HCT116 (cell line): Measurements from ENCODE around the gene ADD1. TPM values are rescaled to one million over a fixed set of nuclear protein-coding genes. Genes with fewer than 3 reads are reported as not detected.

Source experiments
- ATAC-seq: fragments of 200-7000 bp; cut with Tn5 transposase; 2 replicates; pipeline ENCODE4 v1.9.1; 2020; ENCODE audit warnings: mild to moderate bottlenecking, moderate library complexity
- BruUV-seq: library from RNA; stranded (reverse); fragments of 400-500 nt; replicated peaks from 2 replicates; lab custom pipeline; 2021; lab: Mats Ljungman, UMichigan
- CTCF ChIA-PET: fragments of 300-600 bp; sonication (Branson Sonifier 250); formaldehyde crosslinking; loops from one replicate; lab custom pipeline; 2021; ENCODE audit warnings: antibody characterized with exemption; lab: Charles Lee
- POLR2A ChIA-PET: fragments of 300-600, 350-600 bp; sonication (Branson Sonifier 250); formaldehyde crosslinking; loops from one replicate; lab custom pipeline; 2021; ENCODE audit warnings: antibody characterized with exemption; lab: Charles Lee
- RAD21 ChIA-PET, 2 experiments: fragments of 300-600 bp; sonication (Branson Sonifier 250); formaldehyde crosslinking; loops; one replicate each; lab custom pipeline; 2023; ENCODE audit warnings: low total read pairs in 2 of 2; ENCODE audit not compliant: uncharacterized antibody in 2 of 2, unreplicated experiment in 2 of 2, low non-redundant PET in 1 of 2; lab: Charles Lee
- DNase-seq: peaks from one replicate; pipeline ENCODE4 v3.0.0-alpha.2; 2010; ENCODE audit warnings: low read depth, low spot score
- H2AFZ ChIP-seq: fragments of 200-600 bp; shearing (Covaris generic), sonication (generic); 2 replicates; pipeline ENCODE4 v1.6.1; 2017; ENCODE audit warnings: low read depth, mixed run types, mixed read lengths, antibody characterized with exemption, low read length; ENCODE audit not compliant: poor library complexity, severe bottlenecking
- H3K27ac ChIP-seq: 2 replicates; pipeline ENCODE4 v1.5.1; 2012; ENCODE audit warnings: low read depth, low read length
- H3K27me3 ChIP-seq: fragments of 200-600 bp; sonication (generic); 2 replicates; pipeline ENCODE4 v1.6.1; 2016; ENCODE audit warnings: mixed run types, low read length, mixed read lengths; ENCODE audit not compliant: insufficient read depth
- H3K36me3 ChIP-seq, 2 experiments: fragments of 200-500 bp in 1 of 2; fragments of 200-600 bp in 1 of 2; sonication (Bioruptor generic) in 1 of 2; sonication (generic) in 1 of 2; 2 replicates each; pipeline versions ENCODE4 v1.5.1 to v1.6.1; 2014 to 2016; ENCODE audit warnings: low read length in 2 of 2, inconsistent platforms in 1 of 2, mixed read lengths in 1 of 2, mixed run types in 1 of 2; ENCODE audit not compliant: insufficient read depth in 2 of 2, control insufficient read depth in 1 of 2
- H3K4me1 ChIP-seq, 2 experiments: fragments of 200-600 bp in 1 of 2; sonication (generic) in 1 of 2; 2 replicates each; pipeline versions ENCODE4 v1.5.1 to v1.6.1; 2012 to 2017; ENCODE audit warnings: low read length in 2 of 2, inconsistent platforms in 1 of 2, mild to moderate bottlenecking in 1 of 2, mixed read lengths in 1 of 2, mixed run types in 1 of 2, moderate library complexity in 1 of 2; ENCODE audit not compliant: insufficient read depth in 2 of 2, control insufficient read depth in 1 of 2
- H3K4me2 ChIP-seq: fragments of 200-600 bp; sonication (generic); 2 replicates; pipeline ENCODE4 v1.6.1; 2017; ENCODE audit warnings: mixed run types, low read length, mixed read lengths
- H3K4me3 ChIP-seq, 2 experiments: fragments of 200-600 bp in 1 of 2; sonication (generic) in 1 of 2; replicated peaks in 1 of 2; 2 replicates each; pipeline ENCODE4 v1.5.1; 2011 to 2016; ENCODE audit warnings: low read length in 2 of 2, control low read depth in 1 of 2, low read depth in 1 of 2, mild to moderate bottlenecking in 1 of 2, mixed read lengths in 1 of 2, mixed run types in 1 of 2
- H3K79me2 ChIP-seq: fragments of 200-600 bp; sonication (generic); 2 replicates; pipeline ENCODE4 v1.6.1; 2017; ENCODE audit warnings: mild to moderate bottlenecking, mixed run types, low read length, moderate library complexity, mixed read lengths; ENCODE audit not compliant: insufficient read depth
- H3K9ac ChIP-seq: fragments of 200-600 bp; sonication (generic); 2 replicates; pipeline ENCODE4 v1.6.1; 2016; ENCODE audit warnings: low read length, mixed read lengths
- H3K9me2 ChIP-seq: fragments of 200-600 bp; sonication (generic), shearing (Covaris generic); 2 replicates; pipeline ENCODE4 v1.6.1; 2017; ENCODE audit warnings: mixed run types, mild to moderate bottlenecking, moderate library complexity; ENCODE audit not compliant: insufficient read depth
- H3K9me3 ChIP-seq, 2 experiments: fragments of 200-500 bp in 1 of 2; fragments of 200-600 bp in 1 of 2; sonication (Bioruptor generic) in 1 of 2; sonication (generic) in 1 of 2; 2 replicates each; pipeline ENCODE4 v1.6.1; 2014 to 2017; ENCODE audit warnings: low read length in 2 of 2, mixed read lengths in 2 of 2, inconsistent platforms in 1 of 2, low read depth in 1 of 2, mild to moderate bottlenecking in 1 of 2, mixed run types in 1 of 2, moderate library complexity in 1 of 2; ENCODE audit not compliant: control insufficient read depth in 1 of 2, insufficient read depth in 1 of 2
- H4K20me1 ChIP-seq: fragments of 200-600 bp; sonication (generic), shearing (Covaris generic); 2 replicates; pipeline ENCODE4 v1.6.1; 2017; ENCODE audit warnings: mixed run types, mild to moderate bottlenecking, moderate library complexity; ENCODE audit not compliant: insufficient read depth
- CBX3 ChIP-seq: IDR thresholded peaks from 2 replicates; pipeline ENCODE4 v1.6.1; 2012; ENCODE audit warnings: low read depth
- CEBPB ChIP-seq: IDR thresholded peaks from 2 replicates; pipeline ENCODE4 v1.6.1; 2012; ENCODE audit warnings: low read depth
- ELF1 ChIP-seq: IDR thresholded peaks from 2 replicates; pipeline ENCODE4 v1.6.1; 2012; ENCODE audit warnings: low read depth, borderline replicate concordance
- MAX ChIP-seq: IDR thresholded peaks from 2 replicates; pipeline ENCODE4 v1.6.1; 2012
- REST ChIP-seq: IDR thresholded peaks from 2 replicates; pipeline ENCODE4 v1.6.1; 2012; ENCODE audit warnings: low read depth
- YY1 ChIP-seq: IDR thresholded peaks from 2 replicates; pipeline ENCODE4 v1.6.1; 2011; ENCODE audit warnings: low read length, low read depth, moderate library complexity, mild to moderate bottlenecking; ENCODE audit not compliant: insufficient replicate concordance; ENCODE audit errors: extremely low read depth
- ZBTB33 ChIP-seq: IDR thresholded peaks from 2 replicates; pipeline ENCODE4 v1.6.1; 2011; ENCODE audit warnings: mild to moderate bottlenecking, low read length, moderate library complexity; ENCODE audit not compliant: insufficient replicate concordance; ENCODE audit errors: extremely low read depth
- ZFX ChIP-seq: fragments of 450-650 bp; IDR thresholded peaks from 2 replicates; pipeline ENCODE4 v1.6.1; 2017
- ZNF274 ChIP-seq: fragments of 200-500 bp; sonication (Bioruptor generic); IDR thresholded peaks from 2 replicates; pipeline ENCODE4 v1.6.1; 2014; ENCODE audit warnings: mild to moderate bottlenecking, low read depth, low read length, inconsistent platforms
- intact Hi-C: fragments of 100-400 bp; cut with micrococcal nuclease; formaldehyde crosslinking; loops from 2 replicates; pipeline ENCODE4 v1.10.0; 2022
- total RNA-seq: library from RNA; stranded (reverse); gene quantifications from one replicate; pipeline ENCODE4 v1.2.1, GENCODE V29; 2021; ENCODE audit not compliant: unreplicated experiment
- TF ChIP-seq, protein P1 (sequence below), 3 experiments: fragments of 200-600 bp in 1 of 3; sonication (generic) in 1 of 3; IDR thresholded peaks in 2 of 3; conservative IDR thresholded peaks in 1 of 3; 2 replicates each; pipeline ENCODE4 v1.5.1; 2012 to 2017; ENCODE audit warnings: low read depth in 2 of 3, low read length in 2 of 3, antibody characterized with exemption in 1 of 3, borderline replicate concordance in 1 of 3, control low read depth in 1 of 3, mild to moderate bottlenecking in 1 of 3, mixed read lengths in 1 of 3, mixed run types in 1 of 3, moderate library complexity in 1 of 3; ENCODE audit not compliant: insufficient read depth in 1 of 3

The ADD1 gene
- total RNA-seq, 1 experiment from 2014 or later, result 139 TPM

DNA sequence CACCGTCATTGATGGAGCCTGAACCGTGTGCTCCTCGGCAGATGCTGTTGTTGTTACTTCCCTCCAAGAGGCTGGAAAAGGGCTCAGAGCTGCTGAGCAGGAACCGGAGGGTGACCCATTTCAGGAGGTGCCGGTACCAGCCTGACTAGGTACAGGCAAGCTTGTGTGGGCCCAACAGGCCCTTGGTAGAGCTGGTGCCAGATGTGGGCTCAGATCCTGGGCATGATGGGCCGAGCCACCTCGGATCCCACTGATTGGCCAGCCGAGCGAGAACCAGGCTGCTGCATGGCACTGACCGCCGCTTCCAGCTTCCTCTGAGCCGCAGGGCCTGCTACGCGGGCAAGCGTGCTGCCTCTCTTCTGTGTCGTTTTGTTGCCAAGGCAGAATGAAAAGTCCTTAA, 85.8 kb downstream of the ADD1 start:
- peaks cover 4 to 31% of the 10 kb centered on the region in 2 experiments; a peak in 2 of 4 replicates for H3K36me3 ChIP-seq
- RAD21 ChIA-PET, result no interaction called here
- H3K9ac ChIP-seq, result no peak overlapping the region
- peaks cover 22% of the 10 kb centered on the region for H3K79me2 ChIP-seq
- no peaks in the 10 kb centered on the region for H3K9me2 ChIP-seq
- TF ChIP-seq ZFX (no peak), YY1 (no peak), CEBPB (no peak), ELF1 (no peak), CBX3 (no peak), ZBTB33 (no peak), MAX (no peak), REST (no peak), ZNF274 (no peak)
- TF ChIP-seq, protein P1, sequence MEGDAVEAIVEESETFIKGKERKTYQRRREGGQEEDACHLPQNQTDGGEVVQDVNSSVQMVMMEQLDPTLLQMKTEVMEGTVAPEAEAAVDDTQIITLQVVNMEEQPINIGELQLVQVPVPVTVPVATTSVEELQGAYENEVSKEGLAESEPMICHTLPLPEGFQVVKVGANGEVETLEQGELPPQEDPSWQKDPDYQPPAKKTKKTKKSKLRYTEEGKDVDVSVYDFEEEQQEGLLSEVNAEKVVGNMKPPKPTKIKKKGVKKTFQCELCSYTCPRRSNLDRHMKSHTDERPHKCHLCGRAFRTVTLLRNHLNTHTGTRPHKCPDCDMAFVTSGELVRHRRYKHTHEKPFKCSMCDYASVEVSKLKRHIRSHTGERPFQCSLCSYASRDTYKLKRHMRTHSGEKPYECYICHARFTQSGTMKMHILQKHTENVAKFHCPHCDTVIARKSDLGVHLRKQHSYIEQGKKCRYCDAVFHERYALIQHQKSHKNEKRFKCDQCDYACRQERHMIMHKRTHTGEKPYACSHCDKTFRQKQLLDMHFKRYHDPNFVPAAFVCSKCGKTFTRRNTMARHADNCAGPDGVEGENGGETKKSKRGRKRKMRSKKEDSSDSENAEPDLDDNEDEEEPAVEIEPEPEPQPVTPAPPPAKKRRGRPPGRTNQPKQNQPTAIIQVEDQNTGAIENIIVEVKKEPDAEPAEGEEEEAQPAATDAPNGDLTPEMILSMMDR (IDR thresholded peaks at IDR 0.05 in 2 of 3, conservative IDR thresholded peaks at IDR 0.05 in 1 of 3; ENCODE audit: borderline replicate concordance in 1 of 3, insufficient read depth in 1 of 3, low read depth in 2 of 3, low read length in 2 of 3), result no peak
- TF ChIP-seq, all 23 proteins: peak for 0
- Histone ChIP-seq H4K20me1 (no peaks in the 10 kb centered on the region), H3K4me2 (no peak overlapping the region), H3K4me3 (no peak overlapping the region), H3K9me3 (no peaks in the 10 kb centered on the region), H3K4me1 (peaks cover 0 to 14% of the 10 kb centered on the region in 2 experiments; a peak in 3 of 4 replicates), H3K27me3 (no peaks in the 10 kb centered on the region), H2AFZ (no peak overlapping the region), H3K27ac (no peak overlapping the region)
- ChIA-PET CTCF (no interaction called here), POLR2A (no interaction called here)
- BruUV-seq, result TSS peak; percentile 78
- no peak for DNase-seq
- intact Hi-C loops, result no loop called here
- no peak for ATAC-seq
